GM12865 (cell line): ENCODE data around the gene LRFN2.

Source experiments
- DNase-seq: peaks from one replicate; pipeline ENCODE4 v3.0.0; 2010; ENCODE audit warnings: low read depth
- H3K4me3 ChIP-seq: 2 replicates; pipeline ENCODE4 v1.5.1; 2011; ENCODE audit warnings: mild to moderate bottlenecking, low read depth, low read length, control low read depth
- CTCF ChIP-seq: IDR thresholded peaks from 2 replicates; pipeline ENCODE4 v1.5.1; 2011; ENCODE audit warnings: low read length, control low read depth, low read depth, inconsistent platforms; ENCODE audit not compliant: insufficient read depth; ENCODE audit errors: missing control alignments

The LRFN2 gene

GRCh38 chr6:40419377-40419776 lies 167.8 kb downstream of the LRFN2 start:
- TF ChIP-seq CTCF, result no peak
- no peak overlapping the region for H3K4me3 ChIP-seq
- DNase-seq, result no peak

GRCh38 chr6:40417031-40417430 lies 170.1 kb downstream of the LRFN2 start:
- TF ChIP-seq CTCF, result no peak
- DNase-seq, result no peak
- H3K4me3 ChIP-seq, result no peak overlapping the region

GRCh38 chr6:40414617-40415016 lies 172.5 kb downstream of the LRFN2 start:
- H3K4me3 ChIP-seq, result no peak overlapping the region
- DNase-seq, result no peak
- TF ChIP-seq CTCF, result no peak

GRCh38 chr6:40413239-40413638 lies 173.9 kb downstream of the LRFN2 start:
- DNase-seq, result no peak
- TF ChIP-seq CTCF, result no peak
- H3K4me3 ChIP-seq, result no peak overlapping the region

- DNase-seq, result no peak
- H3K4me3 ChIP-seq, result no peak overlapping the region
- no peak for TF ChIP-seq CTCF
Observed at GRCh38 chr6:40411881-40412280, 175.3 kb downstream of the LRFN2 start.

GRCh38 chr6:40410821-40411220 lies 176.3 kb downstream of the LRFN2 start:
- TF ChIP-seq CTCF, result no peak
- DNase-seq, result no peak
- H3K4me3 ChIP-seq, result no peak overlapping the region

GRCh38 chr6:40409716-40410397 lies 177.3 kb downstream of the LRFN2 start:
- no peak overlapping the region for H3K4me3 ChIP-seq
- TF ChIP-seq CTCF, result no peak
- DNase-seq, result no peak
